Measurements from ENCODE around the gene PRPF6. TPM values are rescaled to one million over a fixed set of nuclear protein-coding genes. Genes with fewer than 3 reads are reported as not detected.

PRPF6 gene
- total RNA-seq, 2 experiments from 2014 or later = 62.3 to 63.1 TPM

DNA sequence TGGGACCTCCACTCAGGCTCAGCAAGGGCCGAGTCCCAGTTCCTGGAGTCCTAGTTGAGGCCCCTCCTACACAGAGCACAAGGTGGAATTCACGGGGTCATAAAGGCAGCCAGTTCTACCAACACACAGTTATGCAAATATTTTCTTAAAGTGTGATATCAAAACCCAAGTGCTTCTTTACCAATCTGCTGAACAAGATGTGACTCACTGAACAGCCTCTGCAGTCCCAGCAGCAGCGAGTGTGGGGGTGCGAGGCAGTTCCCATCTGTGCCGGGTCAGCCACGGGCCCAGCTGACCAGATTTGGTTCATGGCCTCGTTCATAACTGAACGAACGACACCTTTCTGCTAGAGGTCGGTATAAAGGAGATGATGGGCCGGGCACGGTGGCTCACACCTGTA, 77.6 kb downstream of the PRPF6 start:
- intact Hi-C loops (cut with micrococcal nuclease) = no loop called here
- ChIA-PET POLR2A (interaction anchor here (0.6 kb wide), 1 partner anchor 79 kb away, joined by 3 read pairs; the partner anchor contains the start of gene SAMD10), CTCF (interaction anchor here (1.0 to 5.8 kb wide), 3 partner anchors 20 to 79 kb away, joined by 3 to 38 read pairs (median 28); partner anchors contain the start of genes C20orf204, OPRL1, PRPF6 and RGS19)
- H3K9me3 Mint-ChIP-seq = no peaks in the 10 kb centered on the region
- DNase-seq = no peak
- H3K4me3 Mint-ChIP-seq = peak overlapping the region; percentile 55
- peak overlapping the region; percentile 39 for H3K27ac Mint-ChIP-seq
- peaks cover 10% of the 10 kb centered on the region for H3K27me3 Mint-ChIP-seq
- peaks cover 14% of the 10 kb centered on the region for H3K4me1 Mint-ChIP-seq (ENCODE audit: low read depth)
- no peaks in the 10 kb centered on the region for H3K36me3 Mint-ChIP-seq

DNA sequence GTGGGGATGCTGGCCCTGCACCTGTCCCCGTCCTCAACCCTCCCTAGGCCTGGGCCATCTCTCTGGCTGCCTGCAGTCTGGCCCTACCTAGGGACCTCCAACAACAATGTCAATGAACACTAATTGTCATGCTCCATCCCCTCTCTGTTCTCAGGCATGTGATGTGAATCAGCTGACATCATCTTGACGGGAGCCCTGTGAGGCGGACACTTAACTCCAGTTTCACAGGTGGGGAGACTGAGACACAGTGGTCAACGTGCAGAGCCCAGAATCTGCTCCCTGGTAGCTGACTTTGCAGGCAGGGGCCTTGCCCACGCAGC, 81.3 kb downstream of the PRPF6 start:
- H3K4me3 Mint-ChIP-seq = peak overlapping the region; percentile 85
- no peak overlapping the region for H3K27ac Mint-ChIP-seq
- ChIA-PET POLR2A (interaction anchor here (0.7 to 1.9 kb wide), 5 partner anchors 9 to 82 kb away, joined by 3 to 4 read pairs (median 3); partner anchors contain the start of genes OPRL1, PRPF6 and RGS19), CTCF (interaction anchor here (0.6 to 1.8 kb wide), 8 partner anchors 14 to 524 kb away, joined by 3 to 14 read pairs (median 4); partner anchors contain the start of genes PRPF6 and PTK6)
- H3K9me3 Mint-ChIP-seq = no peaks in the 10 kb centered on the region
- intact Hi-C loops (cut with micrococcal nuclease) = loop anchor here (1.0 to 10.0 kb wide), 4 partner anchors 63 to 527 kb away; partner anchors contain the start of genes DNAJC5 and PTK6
- no peaks in the 10 kb centered on the region for H3K36me3 Mint-ChIP-seq
- no peaks in the 10 kb centered on the region for H3K27me3 Mint-ChIP-seq
- peaks cover 45% of the 10 kb centered on the region for H3K4me1 Mint-ChIP-seq (ENCODE audit: low read depth)
- DNase-seq = no peak

DNA sequence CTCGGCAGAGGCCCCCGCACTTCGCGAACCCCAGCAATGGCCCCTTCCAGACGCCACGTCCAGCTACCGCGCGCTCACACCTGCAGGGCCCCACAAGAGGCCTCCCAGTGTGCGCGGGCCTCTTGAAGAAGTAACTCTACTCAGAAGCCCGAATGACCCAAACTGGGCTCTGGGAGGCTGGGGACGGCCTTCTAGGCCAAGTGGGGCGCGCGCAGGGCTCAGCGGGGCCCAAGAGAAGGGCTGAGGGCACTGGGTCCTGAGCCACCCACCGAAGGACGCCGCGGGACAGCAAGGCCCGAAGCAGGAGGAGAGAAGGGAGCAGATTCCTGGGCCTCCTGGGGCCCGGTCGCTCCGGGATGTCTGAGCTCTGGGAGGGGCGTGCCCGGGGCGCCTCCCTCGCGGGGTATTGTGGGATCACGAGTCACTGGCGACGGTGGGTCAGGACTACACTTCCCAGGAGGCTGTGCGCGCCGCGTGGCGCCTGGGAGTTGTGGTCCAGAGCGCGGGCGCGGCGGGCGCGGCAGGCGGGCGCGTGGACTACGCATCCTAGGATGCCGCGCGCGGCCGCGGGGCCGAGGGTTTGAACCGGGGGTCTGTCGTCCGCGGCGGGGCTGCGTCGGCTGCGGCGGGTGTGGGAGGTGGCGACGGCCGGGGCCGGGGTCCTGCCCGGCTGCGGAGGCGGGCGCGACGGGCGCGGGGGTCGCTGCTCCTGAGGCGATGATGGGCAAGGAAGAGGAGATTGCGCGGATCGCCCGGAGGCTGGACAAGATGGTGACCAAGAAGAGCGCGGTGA, 81.9 kb downstream of the PRPF6 start, which contains the start of gene TCEA2:
TCEA2 (plus strand) TSS at position 603 of the 793 bp plus-strand sequence; CDS start at position 718, 115 bp downstream.
- intact Hi-C loops (cut with micrococcal nuclease) = loop anchor here (1.0 to 10.0 kb wide), 6 partner anchors 16 to 528 kb away; partner anchors contain the start of genes DNAJC5, PTK6 and UCKL1
- H3K4me1 Mint-ChIP-seq (ENCODE audit: low read depth) = peaks cover 44% of the 10 kb centered on the region
- H3K27me3 Mint-ChIP-seq = no peaks in the 10 kb centered on the region
- CTCF ChIA-PET = interaction anchor here (0.5 to 1.8 kb wide), 9 partner anchors 14 to 1160 kb away, joined by 3 to 14 read pairs (median 4); partner anchors contain the start of genes PRPF6 and PTK6
- peak; percentile 97 for DNase-seq
- no peaks in the 10 kb centered on the region for H3K9me3 Mint-ChIP-seq
- POLR2A ChIA-PET = interaction anchor here (0.6 to 1.9 kb wide), 6 partner anchors 9 to 366 kb away, joined by 3 to 4 read pairs (median 3); partner anchors contain the start of genes OPRL1, PRPF6 and RGS19
- H3K36me3 Mint-ChIP-seq = no peaks in the 10 kb centered on the region
- H3K27ac Mint-ChIP-seq = peak within 1 kb of the TSS; percentile 69
- H3K4me3 Mint-ChIP-seq = peak within 1 kb of the TSS; percentile 85

DNA sequence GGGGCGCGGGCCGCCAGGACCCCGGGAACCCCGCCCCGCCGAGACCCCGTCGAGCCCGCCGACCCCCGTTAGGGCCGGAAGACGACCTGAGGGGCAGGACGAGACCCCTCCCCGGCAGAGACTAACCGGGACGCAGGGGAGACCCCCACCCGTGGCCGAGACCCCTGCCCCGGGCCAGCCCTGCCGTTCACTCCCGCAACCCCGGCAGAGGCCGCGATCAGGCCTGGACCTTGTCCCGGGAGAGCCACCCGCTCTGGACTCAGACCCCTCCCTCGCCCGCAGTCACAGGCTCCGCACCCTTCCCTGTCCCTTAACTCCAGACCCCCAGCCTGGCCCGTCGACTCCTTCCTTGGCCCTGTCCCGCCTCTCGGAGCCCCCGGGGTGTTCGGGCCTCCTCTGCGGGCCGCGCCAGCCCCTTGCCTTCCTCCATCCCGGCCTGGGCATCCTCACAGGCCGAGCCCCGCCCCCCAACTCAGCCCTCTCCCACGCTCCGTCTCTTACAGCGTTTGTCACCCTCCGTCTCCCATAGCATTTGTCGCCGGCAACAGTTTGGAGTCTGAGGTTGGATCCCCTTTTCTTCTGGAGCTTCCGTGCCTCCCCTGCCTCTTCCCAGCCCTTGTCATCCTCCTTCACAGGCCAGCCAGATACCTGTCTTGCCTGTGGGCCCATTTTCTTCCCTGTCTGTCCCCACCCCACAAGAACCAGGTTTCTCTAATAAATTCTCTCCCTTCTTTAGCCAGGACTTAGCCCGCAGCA, 82.6 kb downstream of the PRPF6 start:
- Mint-ChIP-seq H3K4me1 (ENCODE audit: low read depth) (peaks cover 42% of the 10 kb centered on the region), H3K27me3 (no peaks in the 10 kb centered on the region), H3K9me3 (no peaks in the 10 kb centered on the region), H3K27ac (peak overlapping the region; percentile 69), H3K36me3 (no peaks in the 10 kb centered on the region), H3K4me3 (peak overlapping the region; percentile 85)
- intact Hi-C loops (cut with micrococcal nuclease) = loop anchor here (1.0 to 10.0 kb wide), 5 partner anchors 15 to 529 kb away; partner anchors contain the start of genes DNAJC5, PTK6 and UCKL1
- ChIA-PET CTCF (interaction anchor here (0.6 to 1.8 kb wide), 8 partner anchors 13 to 526 kb away, joined by 3 to 14 read pairs (median 4); partner anchors contain the start of genes OPRL1, PRPF6, PTK6 and RGS19), POLR2A (interaction anchor here (0.6 to 1.9 kb wide), 5 partner anchors 16 to 366 kb away, joined by 3 to 4 read pairs (median 3); partner anchors contain the start of genes OPRL1, PRPF6 and RGS19)
- DNase-seq = peak; percentile 55

DNA sequence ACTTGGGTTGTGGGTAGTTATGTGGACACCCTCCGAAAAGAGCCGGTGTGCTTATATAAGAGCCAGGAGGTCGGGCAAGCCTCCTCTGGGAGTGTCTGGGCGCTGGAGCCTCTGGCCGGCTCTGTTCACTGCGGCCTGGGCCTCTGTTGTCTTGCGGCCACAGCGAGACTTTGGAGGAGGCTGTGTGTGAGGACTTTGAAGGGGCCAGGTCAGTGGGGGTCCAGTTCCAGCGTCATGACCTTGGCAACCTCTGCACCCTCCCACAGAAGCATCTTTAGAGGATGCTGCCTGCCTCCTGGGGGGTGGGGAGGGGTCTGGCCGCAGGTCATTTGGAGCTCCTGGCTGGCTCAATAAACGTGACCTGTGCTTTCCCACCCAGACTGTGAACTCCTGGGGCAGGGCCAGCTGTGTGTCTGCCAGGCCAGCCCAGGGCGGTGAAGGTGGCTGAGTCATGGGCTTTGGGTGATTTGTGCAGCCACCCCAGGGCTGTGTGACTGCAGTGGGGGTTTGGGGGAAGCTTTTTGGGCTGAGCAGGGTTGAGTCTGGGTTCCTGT, 83.3 kb downstream of the PRPF6 start:
- ChIA-PET CTCF (interaction anchor here (0.8 to 1.1 kb wide), 2 partner anchors 15 to 56 kb away, joined by 3 to 4 read pairs; partner anchors contain the start of genes OPRL1 and RGS19), POLR2A (interaction anchor here (1.2 kb wide), 1 partner anchor 84 kb away, joined by 4 read pairs; the partner anchor contains the start of gene PRPF6)
- Mint-ChIP-seq H3K27me3 (no peaks in the 10 kb centered on the region), H3K4me1 (ENCODE audit: low read depth) (peaks cover 42% of the 10 kb centered on the region), H3K4me3 (peak overlapping the region; percentile 85), H3K36me3 (no peaks in the 10 kb centered on the region), H3K9me3 (no peaks in the 10 kb centered on the region), H3K27ac (peak overlapping the region; percentile 49)
- DNase-seq = no peak
- intact Hi-C loops (cut with micrococcal nuclease) = loop anchor here (10.0 kb wide), 3 partner anchors 61 to 529 kb away; partner anchors contain the start of genes DNAJC5 and PTK6

DNA sequence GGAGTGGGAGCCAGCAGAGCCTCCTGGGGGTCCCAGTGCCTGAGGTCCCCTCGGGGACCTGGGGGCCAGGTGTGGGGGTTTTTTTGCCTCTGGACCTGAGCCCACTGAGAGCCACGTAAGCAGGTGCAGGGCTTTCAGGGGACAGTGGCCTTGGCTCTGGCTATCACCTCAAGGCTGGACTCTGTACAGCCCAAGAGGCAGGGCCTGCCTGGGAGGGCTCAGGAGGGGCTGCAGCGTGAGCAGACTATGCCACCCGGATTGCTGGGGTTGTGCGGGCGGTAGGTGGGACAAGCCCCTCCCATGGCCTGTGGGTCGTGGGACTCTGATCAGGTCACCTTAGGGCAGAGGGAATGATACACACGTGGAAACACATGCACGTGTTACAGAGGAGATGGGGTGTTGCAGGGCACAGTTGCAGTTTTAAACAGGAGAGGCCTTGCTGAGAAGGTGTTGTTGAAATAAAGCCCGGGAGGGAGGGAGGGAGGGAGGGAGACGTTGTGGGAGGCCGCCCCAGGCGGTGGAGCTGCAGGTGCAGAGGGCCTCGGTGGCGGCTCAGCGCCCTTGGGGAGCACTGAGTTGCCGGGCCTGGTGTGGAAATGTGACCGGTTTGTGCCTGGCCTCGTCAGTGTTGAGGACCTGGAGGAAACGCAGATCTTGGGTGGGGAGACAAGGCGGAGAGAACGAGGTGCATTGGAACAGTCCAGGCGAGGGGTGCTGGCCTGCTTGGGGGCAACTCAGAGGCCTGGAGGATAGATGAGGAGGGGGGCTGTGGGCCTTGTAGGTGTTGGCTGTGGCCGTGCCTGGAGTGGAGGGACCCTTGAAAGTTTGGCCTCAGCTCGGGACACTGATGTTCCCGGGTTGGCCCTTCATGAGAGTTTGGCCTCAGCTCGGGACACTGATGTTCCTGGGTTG, 84.4 kb downstream of the PRPF6 start:
- DNase-seq = no peak
- ChIA-PET POLR2A (interaction anchor here (1.2 to 1.6 kb wide), 3 partner anchors 11 to 85 kb away, joined by 4 to 5 read pairs (median 4); partner anchors contain the start of gene PRPF6), CTCF (interaction anchor here (0.7 to 2.0 kb wide), 6 partner anchors 8 to 221 kb away, joined by 3 to 12 read pairs (median 4); no protein-coding TSS in a partner anchor)
- Mint-ChIP-seq H3K9me3 (no peaks in the 10 kb centered on the region), H3K27me3 (no peaks in the 10 kb centered on the region), H3K4me1 (ENCODE audit: low read depth) (peaks cover 42% of the 10 kb centered on the region), H3K4me3 (peak overlapping the region; percentile 7), H3K36me3 (no peaks in the 10 kb centered on the region), H3K27ac (peak overlapping the region; percentile 83)
- intact Hi-C loops (cut with micrococcal nuclease) = loop anchor here (10.0 kb wide), 3 partner anchors 59 to 531 kb away; partner anchors contain the start of genes DNAJC5 and PTK6

DNA sequence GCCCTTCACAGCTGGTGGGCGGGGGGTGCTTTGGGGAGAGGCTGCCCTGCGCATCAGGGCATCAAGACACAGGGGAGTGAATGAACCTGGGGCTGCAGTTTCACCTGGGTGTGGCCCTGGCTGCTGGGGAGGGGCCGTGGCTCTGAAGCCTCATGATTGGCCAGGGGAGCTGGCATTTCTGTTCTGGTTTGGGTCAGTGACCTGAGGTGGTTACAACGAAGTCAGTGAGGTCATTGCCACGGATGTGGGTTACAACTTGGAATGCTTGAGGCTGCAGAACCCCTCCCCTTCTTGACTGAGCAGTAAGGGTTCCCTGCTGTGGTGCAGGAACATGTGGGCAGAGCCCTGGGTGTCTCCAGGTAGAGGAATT, 85.0 kb downstream of the PRPF6 start:
- peak; percentile 90 for DNase-seq
- Mint-ChIP-seq H3K4me1 (ENCODE audit: low read depth) (peaks cover 42% of the 10 kb centered on the region), H3K27me3 (no peaks in the 10 kb centered on the region), H3K9me3 (no peaks in the 10 kb centered on the region), H3K36me3 (no peaks in the 10 kb centered on the region), H3K27ac (peak overlapping the region; percentile 83), H3K4me3 (peak overlapping the region; percentile 7)
- ChIA-PET CTCF (interaction anchor here (0.7 to 2.0 kb wide), 6 partner anchors 9 to 220 kb away, joined by 3 to 12 read pairs (median 4); no protein-coding TSS in a partner anchor), POLR2A (interaction anchor here (1.2 to 1.6 kb wide), 2 partner anchors 10 to 12 kb away, joined by 4 to 5 read pairs; no protein-coding TSS in a partner anchor)
- intact Hi-C loops (cut with micrococcal nuclease) = loop anchor here (1.0 to 10.0 kb wide), 4 partner anchors 11 to 531 kb away; partner anchors contain the start of genes DNAJC5 and PTK6

DNA sequence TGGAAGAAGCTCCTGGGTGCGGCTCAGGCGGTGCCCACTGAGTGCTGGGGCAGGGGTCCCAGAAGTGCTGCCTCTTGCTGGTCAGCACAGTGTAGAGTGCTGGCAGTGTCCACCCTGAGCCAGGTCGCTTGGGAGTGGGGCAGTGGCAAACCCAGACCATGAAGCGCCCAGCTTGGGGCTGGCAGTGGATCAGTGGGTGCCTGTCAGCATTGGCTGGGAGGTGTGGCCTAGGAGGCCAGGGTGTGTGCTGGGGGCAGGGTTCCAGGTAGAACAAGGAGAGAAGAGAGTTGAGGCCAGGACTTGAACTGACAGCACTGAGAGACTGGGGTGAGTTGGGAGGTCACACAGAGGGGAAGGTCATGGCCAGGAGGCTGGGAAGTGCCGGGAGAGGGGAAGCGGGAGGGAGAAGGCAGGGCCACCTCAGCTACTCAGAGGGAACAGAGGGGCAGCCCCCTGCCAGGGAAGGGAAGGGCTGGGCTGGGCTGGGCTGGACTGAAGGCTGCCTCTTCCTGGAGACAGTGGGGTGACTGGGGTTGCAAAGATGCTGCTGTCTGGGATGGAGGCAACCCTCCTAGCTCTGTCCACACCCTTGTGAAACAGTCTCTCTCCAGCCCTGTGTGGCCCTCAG, 86.2 kb downstream of the PRPF6 start:
- ChIA-PET POLR2A (no interaction called here), CTCF (interaction anchor here (2.0 kb wide), 1 partner anchor 28 kb away, joined by 12 read pairs; no protein-coding TSS in a partner anchor)
- intact Hi-C loops (cut with micrococcal nuclease) = loop anchor here (10.0 kb wide), 3 partner anchors 58 to 532 kb away; partner anchors contain the start of genes DNAJC5 and PTK6
- Mint-ChIP-seq H3K27me3 (no peaks in the 10 kb centered on the region), H3K9me3 (no peaks in the 10 kb centered on the region), H3K4me3 (no peak overlapping the region), H3K4me1 (ENCODE audit: low read depth) (peaks cover 42% of the 10 kb centered on the region), H3K36me3 (no peaks in the 10 kb centered on the region), H3K27ac (peak overlapping the region; percentile 57)
- DNase-seq = no peak

DNA sequence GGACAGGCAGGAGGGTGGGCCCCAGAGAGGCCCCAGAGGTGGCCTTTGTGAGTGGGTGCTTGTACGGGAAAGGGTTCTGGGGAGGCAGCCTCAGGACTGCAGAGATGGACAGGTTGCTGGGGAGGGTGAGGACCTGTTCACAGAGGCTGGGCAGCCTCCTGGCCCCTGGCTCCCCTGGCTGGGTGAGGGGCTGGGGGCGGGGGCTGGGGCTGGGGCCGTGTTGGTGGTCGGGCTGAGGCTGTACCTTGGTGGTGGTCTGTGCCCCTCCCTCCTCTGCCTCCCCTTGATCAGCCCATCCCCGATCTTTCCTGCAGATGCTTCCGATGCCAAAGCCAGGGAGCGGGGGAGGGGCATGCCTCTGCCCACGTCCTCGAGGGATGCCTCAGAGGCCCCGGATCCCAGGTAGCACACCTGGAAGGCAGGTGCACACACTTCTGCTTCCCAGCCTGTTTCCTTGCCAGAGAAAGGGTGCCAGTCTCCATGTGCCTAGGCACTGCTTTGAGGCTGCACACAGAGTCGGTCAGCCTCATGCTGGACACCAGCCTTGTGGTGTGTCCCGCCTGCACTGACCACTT, 86.9 kb downstream of the PRPF6 start:
- ChIA-PET CTCF (no interaction called here), POLR2A (no interaction called here)
- H3K27ac Mint-ChIP-seq = no peak overlapping the region
- H3K27me3 Mint-ChIP-seq = no peaks in the 10 kb centered on the region
- DNase-seq = no peak
- peaks cover 42% of the 10 kb centered on the region for H3K4me1 Mint-ChIP-seq (ENCODE audit: low read depth)
- H3K4me3 Mint-ChIP-seq = no peak overlapping the region
- intact Hi-C loops (cut with micrococcal nuclease) = loop anchor here (10.0 kb wide), 3 partner anchors 57 to 533 kb away; partner anchors contain the start of genes DNAJC5 and PTK6
- no peaks in the 10 kb centered on the region for H3K36me3 Mint-ChIP-seq
- no peaks in the 10 kb centered on the region for H3K9me3 Mint-ChIP-seq
